Stimulated activated CD8-positive, alpha-beta memory T cell treated with anti-CD3 and anti-CD28 coated beads, Interleukin-12 subunit alpha, Interleukin-12 subunit beta, amount 100 ng/mL, for 4 hours (primary cell): Measurements from ENCODE around the gene EIF3C.
"Not testable (repeated sequence)": the region's sequence is repeated elsewhere in the genome, so short reads cannot be mapped to it uniquely, and the experiment has no call there.

Experiments used
- DNase-seq: peaks from one replicate; pipeline ENCODE4 v3.0.0-alpha.2; 2020; ENCODE audit warnings: low read depth

Gene EIF3C

GRCh38 chr16:28711220-28712083 is at the start of gene EIF3C:
Gene EIF3C (plus strand): TSS chr16:28711464. CDS start chr16:28711687, 223 bp downstream.
- DNase-seq = not testable (repeated sequence)

- not testable (repeated sequence) for DNase-seq
Measured at GRCh38 chr16:28666264-28666663, 45.0 kb upstream of the EIF3C start.

GRCh38 chr16:28667480-28667879 is 43.8 kb upstream of the EIF3C start:
- not testable (repeated sequence) for DNase-seq

GRCh38 chr16:28668199-28668598 is 43.1 kb upstream of the EIF3C start:
- not testable (repeated sequence) for DNase-seq

- not testable (repeated sequence) for DNase-seq
Measured at GRCh38 chr16:28688327-28688952, 22.8 kb upstream of the EIF3C start.

GRCh38 chr16:28689425-28689824 is 21.8 kb upstream of the EIF3C start:
- not testable (repeated sequence) for DNase-seq

- not testable (repeated sequence) for DNase-seq
Measured at GRCh38 chr16:28691722-28692121, 19.5 kb upstream of the EIF3C start.

GRCh38 chr16:28693257-28693950 is 17.9 kb upstream of the EIF3C start:
- DNase-seq = not testable (repeated sequence)

- DNase-seq = not testable (repeated sequence)
Measured at GRCh38 chr16:28699792-28700191, 11.5 kb upstream of the EIF3C start.

- DNase-seq = not testable (repeated sequence)
Measured at GRCh38 chr16:28700349-28700748, 10.9 kb upstream of the EIF3C start.

GRCh38 chr16:28701384-28701783 is 9.9 kb upstream of the EIF3C start:
- not testable (repeated sequence) for DNase-seq

GRCh38 chr16:28704246-28704645 is 7.0 kb upstream of the EIF3C start:
- not testable (repeated sequence) for DNase-seq

GRCh38 chr16:28722852-28723650 is 11.8 kb downstream of the EIF3C start:
- DNase-seq = not testable (repeated sequence)

GRCh38 chr16:28731253-28731652 is 20.0 kb downstream of the EIF3C start:
- DNase-seq = not testable (repeated sequence)

GRCh38 chr16:28732455-28733124 is 21.3 kb downstream of the EIF3C start:
- DNase-seq = not testable (repeated sequence)

- not testable (repeated sequence) for DNase-seq
Measured at GRCh38 chr16:28739787-28740186, 28.5 kb downstream of the EIF3C start.

GRCh38 chr16:28740631-28741030 is 29.4 kb downstream of the EIF3C start:
- DNase-seq = not testable (repeated sequence)

GRCh38 chr16:28741295-28741694 is 30.0 kb downstream of the EIF3C start:
- not testable (repeated sequence) for DNase-seq

GRCh38 chr16:28746618-28747350 is 35.5 kb downstream of the EIF3C start:
- not testable (repeated sequence) for DNase-seq

- DNase-seq = peak; percentile 14
Measured at GRCh38 chr16:28749997-28750465, 38.8 kb downstream of the EIF3C start.
